ENCODE data around the gene EEF2K.

Gene EEF2K

GRCh38 chr16:22235839-22236745, 30.0 kb downstream of the EEF2K start:
- no peak overlapping the region for H3K27ac ChIP-seq
- TF ChIP-seq ZFX (IDR thresholded peaks at IDR 0.05; ENCODE audit: borderline replicate concordance) (no peak), CTCF (IDR thresholded peaks at IDR 0.05) (no peak)

GRCh38 chr16:22239131-22239805, 33.2 kb downstream of the EEF2K start:
- H3K27ac ChIP-seq: peak overlapping the region; percentile 45; the same call in 1 of the 2 replicates
- TF ChIP-seq CTCF (IDR thresholded peaks at IDR 0.05) (no peak), ZFX (IDR thresholded peaks at IDR 0.05; ENCODE audit: borderline replicate concordance) (no peak)

GRCh38 chr16:22240023-22240710, 34.1 kb downstream of the EEF2K start:
- H3K27ac ChIP-seq: peak overlapping the region; percentile 45; the same call in 1 of the 2 replicates
- TF ChIP-seq ZFX (IDR thresholded peaks at IDR 0.05; ENCODE audit: borderline replicate concordance): no peak
- TF ChIP-seq CTCF (IDR thresholded peaks at IDR 0.05): no peak

- H3K27ac ChIP-seq: no peak overlapping the region
- no peak for TF ChIP-seq ZFX (IDR thresholded peaks at IDR 0.05; ENCODE audit: borderline replicate concordance)
Observed at GRCh38 chr16:22250522-22250921, 44.4 kb downstream of the EEF2K start.

- TF ChIP-seq ZFX (IDR thresholded peaks at IDR 0.05; ENCODE audit: borderline replicate concordance) (no peak), CTCF (IDR thresholded peaks at IDR 0.05) (no peak)
- no peak overlapping the region for H3K27ac ChIP-seq
Observed at GRCh38 chr16:22252317-22252716, 46.2 kb downstream of the EEF2K start.

GRCh38 chr16:22253272-22253671, 47.2 kb downstream of the EEF2K start:
- no peak for TF ChIP-seq CTCF (IDR thresholded peaks at IDR 0.05)
- no peak for TF ChIP-seq ZFX (IDR thresholded peaks at IDR 0.05; ENCODE audit: borderline replicate concordance)
- no peak overlapping the region for H3K27ac ChIP-seq

GRCh38 chr16:22255335-22255734, 49.3 kb downstream of the EEF2K start:
- H3K27ac ChIP-seq: no peak overlapping the region
- TF ChIP-seq ZFX (IDR thresholded peaks at IDR 0.05; ENCODE audit: borderline replicate concordance) (no peak), CTCF (IDR thresholded peaks at IDR 0.05) (no peak)
